ENCODE measurements around the gene ABCG1.

Gene ABCG1

DNA sequence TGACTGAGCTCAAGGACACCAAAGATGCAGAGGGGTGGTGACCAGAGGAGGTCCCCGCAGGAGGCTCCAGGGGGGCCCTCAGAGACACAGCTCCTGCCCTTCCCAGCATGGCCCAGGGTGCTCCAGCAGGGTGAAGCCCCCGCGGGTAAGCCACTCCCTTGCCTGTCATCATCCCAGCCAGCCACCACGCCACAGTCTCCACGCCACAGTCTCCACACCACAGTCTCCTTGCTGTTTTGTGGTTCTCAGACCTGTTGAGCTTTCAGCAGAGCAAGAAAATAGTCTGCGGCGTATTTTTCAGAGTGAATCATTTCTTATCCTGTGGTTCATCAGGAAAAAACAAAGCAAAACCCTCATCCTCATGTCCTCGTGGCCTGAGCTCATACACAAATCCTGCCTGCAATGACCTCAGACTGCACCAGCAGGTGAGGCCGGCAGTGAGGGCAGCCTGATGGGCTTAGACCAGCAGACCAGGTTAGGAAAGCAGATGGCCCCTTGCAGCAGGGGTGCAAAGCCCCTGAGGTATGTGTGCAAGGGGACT is 25.7 kb upstream of the ABCG1 start:
- Histone ChIP-seq H3K4me1 (ENCODE audit: control insufficient read depth, insufficient read depth, low read length) (no peaks in the 10 kb centered on the region), H3K27me3 (ENCODE audit: control insufficient read depth in 1 of 2, insufficient read depth in 2 of 2, low read length in 2 of 2) (peaks cover 3 to 4% of the 10 kb centered on the region in 2 donors), H3K27ac (ENCODE audit: low read length) (no peak overlapping the region), H3K9me3 (ENCODE audit: control insufficient read depth in 2 of 2, low read length in 2 of 2) (no peaks in the 10 kb centered on the region), H3K36me3 (ENCODE audit: control insufficient read depth in 2 of 2, insufficient read depth in 2 of 2, low read length in 2 of 2) (no peaks in the 10 kb centered on the region), H3K9ac (ENCODE audit: low read length in 2 of 2) (no peak overlapping the region), H3K4me3 (ENCODE audit: low read length in 2 of 2) (no peak overlapping the region)

DNA sequence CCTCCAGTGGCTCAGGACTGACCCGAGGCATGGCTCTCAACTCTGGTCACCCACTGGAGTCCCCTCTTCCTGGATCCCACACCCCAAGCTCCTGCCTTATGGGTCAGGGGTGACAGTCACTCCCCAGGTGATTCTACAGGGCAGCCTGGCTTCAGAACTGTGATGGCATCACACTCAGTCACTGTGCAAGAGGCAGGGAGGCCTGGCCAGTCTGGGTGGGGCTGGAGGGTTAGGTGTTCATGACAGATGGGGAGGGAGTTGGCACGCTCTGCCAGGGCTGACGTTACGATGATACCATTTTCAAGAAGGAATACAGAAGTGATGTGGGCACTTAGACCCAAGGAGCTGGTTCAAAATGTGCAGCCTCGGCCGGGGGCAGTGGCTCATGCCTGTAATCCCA is 25.2 kb upstream of the ABCG1 start:
- no peaks in the 10 kb centered on the region for H3K36me3 ChIP-seq (ENCODE audit: control insufficient read depth in 2 of 2, insufficient read depth in 2 of 2, low read length in 2 of 2)
- no peaks in the 10 kb centered on the region for H3K4me1 ChIP-seq (ENCODE audit: control insufficient read depth, insufficient read depth, low read length)
- no peak overlapping the region for H3K4me3 ChIP-seq (ENCODE audit: low read length in 2 of 2)
- no peaks in the 10 kb centered on the region for H3K9me3 ChIP-seq (ENCODE audit: control insufficient read depth in 2 of 2, low read length in 2 of 2)
- no peak overlapping the region for H3K9ac ChIP-seq (ENCODE audit: low read length in 2 of 2)
- peaks cover 3 to 4% of the 10 kb centered on the region in 2 donors for H3K27me3 ChIP-seq (ENCODE audit: control insufficient read depth in 1 of 2, insufficient read depth in 2 of 2, low read length in 2 of 2)
- no peak overlapping the region for H3K27ac ChIP-seq (ENCODE audit: low read length)

DNA sequence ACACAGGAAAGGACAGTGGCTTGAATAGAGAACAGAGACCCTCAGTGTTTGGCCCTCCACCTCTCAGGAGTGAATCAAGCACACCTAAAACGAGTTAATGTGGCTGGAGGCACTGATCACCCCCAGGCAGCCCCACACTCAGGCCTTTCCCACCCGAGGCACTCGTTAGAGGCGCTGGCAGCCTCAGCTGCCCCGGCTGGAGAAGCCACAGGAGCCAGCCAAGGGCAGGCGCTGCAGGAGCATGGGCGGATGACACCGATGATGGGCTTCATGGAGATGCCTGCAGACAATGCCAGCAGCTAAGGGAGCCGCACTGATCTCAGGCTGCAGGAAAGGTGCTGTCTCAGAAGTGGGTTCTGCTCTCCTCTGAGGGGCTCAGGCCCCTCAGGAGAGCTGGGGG is 24.1 kb upstream of the ABCG1 start:
- Histone ChIP-seq H3K4me3 (ENCODE audit: low read length in 2 of 2) (no peak overlapping the region), H3K27me3 (ENCODE audit: control insufficient read depth in 1 of 2, insufficient read depth in 2 of 2, low read length in 2 of 2) (peaks cover 3 to 4% of the 10 kb centered on the region in 2 donors), H3K9me3 (ENCODE audit: control insufficient read depth in 2 of 2, low read length in 2 of 2) (no peaks in the 10 kb centered on the region), H3K9ac (ENCODE audit: low read length in 2 of 2) (no peak overlapping the region), H3K27ac (ENCODE audit: low read length) (no peak overlapping the region), H3K36me3 (ENCODE audit: control insufficient read depth in 2 of 2, insufficient read depth in 2 of 2, low read length in 2 of 2) (no peaks in the 10 kb centered on the region), H3K4me1 (ENCODE audit: control insufficient read depth, insufficient read depth, low read length) (no peaks in the 10 kb centered on the region)

DNA sequence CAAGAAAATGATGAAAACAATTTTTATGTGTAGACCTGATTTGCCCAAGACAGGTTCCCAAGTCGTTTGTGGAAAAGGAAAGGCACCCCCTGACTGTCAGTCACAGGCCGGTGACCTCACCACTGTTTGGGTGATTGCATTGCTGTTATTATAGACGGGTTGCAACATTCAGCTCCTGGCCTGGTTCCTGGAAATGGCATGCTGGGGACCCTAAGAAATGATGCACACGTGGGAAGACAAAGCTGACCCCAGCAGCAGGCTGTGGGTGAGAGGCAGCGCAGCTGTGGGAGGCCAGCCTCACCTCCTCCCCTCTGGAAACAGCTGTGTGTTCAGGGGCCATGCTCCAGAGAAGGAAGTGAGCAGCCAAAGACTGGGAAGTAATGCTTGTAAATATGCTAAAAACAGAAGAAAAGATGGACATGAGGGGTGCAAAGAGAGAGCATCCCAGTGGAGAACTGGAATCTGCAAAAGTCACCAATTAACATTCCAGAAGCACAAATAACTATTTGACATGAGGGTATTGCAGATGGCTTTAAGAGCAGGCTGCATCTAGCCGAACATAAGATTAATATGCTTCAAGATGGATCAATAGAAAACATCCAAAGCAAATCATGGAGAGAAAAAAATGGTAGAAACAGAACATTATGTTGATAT is 23.4 kb upstream of the ABCG1 start:
- no peak overlapping the region for H3K9ac ChIP-seq (ENCODE audit: low read length in 2 of 2)
- no peaks in the 10 kb centered on the region for H3K4me1 ChIP-seq (ENCODE audit: control insufficient read depth, insufficient read depth, low read length)
- H3K27me3 ChIP-seq (ENCODE audit: control insufficient read depth in 1 of 2, insufficient read depth in 2 of 2, low read length in 2 of 2) = peaks cover 3 to 4% of the 10 kb centered on the region in 2 donors
- H3K27ac ChIP-seq (ENCODE audit: low read length) = no peak overlapping the region
- no peaks in the 10 kb centered on the region for H3K9me3 ChIP-seq (ENCODE audit: control insufficient read depth in 2 of 2, low read length in 2 of 2)
- H3K36me3 ChIP-seq (ENCODE audit: control insufficient read depth in 2 of 2, insufficient read depth in 2 of 2, low read length in 2 of 2) = no peaks in the 10 kb centered on the region
- H3K4me3 ChIP-seq (ENCODE audit: low read length in 2 of 2) = no peak overlapping the region

DNA sequence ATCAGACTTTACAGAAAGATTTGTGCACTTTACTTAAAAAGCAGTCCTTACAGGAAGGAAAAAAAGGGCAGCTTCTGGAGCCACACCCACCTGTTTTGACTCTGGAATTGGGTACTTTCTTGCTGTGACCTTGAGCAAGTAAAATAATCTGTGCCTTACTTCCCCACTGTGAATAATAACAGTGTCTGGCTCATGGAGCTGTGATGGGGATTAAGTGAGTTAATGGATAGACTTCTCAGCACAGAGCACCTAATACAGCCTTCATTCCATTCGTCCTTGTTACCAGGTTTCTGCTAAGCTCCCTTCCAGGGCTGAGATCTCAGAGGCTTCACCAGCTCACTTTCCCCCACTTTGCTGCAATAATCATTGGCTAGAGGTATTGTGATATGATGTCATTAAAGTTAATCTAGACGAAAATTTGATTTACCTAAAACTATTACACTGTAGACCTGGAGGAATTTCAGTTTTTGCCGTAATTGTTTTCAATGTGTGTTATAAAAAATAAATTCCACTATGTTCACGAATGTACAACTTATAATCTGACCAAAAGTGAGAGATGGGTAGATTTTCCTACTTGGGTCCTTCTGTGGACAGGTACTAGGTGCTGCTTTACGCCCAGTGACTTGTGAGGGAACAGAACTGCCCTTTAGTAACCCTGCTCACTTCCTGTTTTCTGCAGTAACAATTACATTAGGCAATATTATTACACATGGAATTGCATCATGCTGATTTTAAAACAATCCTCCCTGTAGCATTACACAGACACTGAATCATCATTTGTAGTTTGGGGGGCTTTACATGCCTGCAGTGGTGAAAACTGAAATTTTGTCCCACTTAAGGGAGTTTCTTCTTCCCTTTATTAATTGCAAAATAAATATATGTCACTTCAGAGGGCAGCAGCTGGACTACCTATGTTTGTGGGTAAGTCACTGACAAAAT is 19.7 kb upstream of the ABCG1 start:
- H3K36me3 ChIP-seq (ENCODE audit: control insufficient read depth in 2 of 2, insufficient read depth in 2 of 2, low read length in 2 of 2) = no peaks in the 10 kb centered on the region
- H3K27ac ChIP-seq (ENCODE audit: low read length) = no peak overlapping the region
- no peaks in the 10 kb centered on the region for H3K27me3 ChIP-seq (ENCODE audit: control insufficient read depth in 1 of 2, insufficient read depth in 2 of 2, low read length in 2 of 2)
- no peak overlapping the region for H3K9ac ChIP-seq (ENCODE audit: low read length in 2 of 2)
- no peak overlapping the region for H3K4me3 ChIP-seq (ENCODE audit: low read length in 2 of 2)
- no peaks in the 10 kb centered on the region for H3K4me1 ChIP-seq (ENCODE audit: control insufficient read depth, insufficient read depth, low read length)
- no peaks in the 10 kb centered on the region for H3K9me3 ChIP-seq (ENCODE audit: control insufficient read depth in 2 of 2, low read length in 2 of 2)

DNA sequence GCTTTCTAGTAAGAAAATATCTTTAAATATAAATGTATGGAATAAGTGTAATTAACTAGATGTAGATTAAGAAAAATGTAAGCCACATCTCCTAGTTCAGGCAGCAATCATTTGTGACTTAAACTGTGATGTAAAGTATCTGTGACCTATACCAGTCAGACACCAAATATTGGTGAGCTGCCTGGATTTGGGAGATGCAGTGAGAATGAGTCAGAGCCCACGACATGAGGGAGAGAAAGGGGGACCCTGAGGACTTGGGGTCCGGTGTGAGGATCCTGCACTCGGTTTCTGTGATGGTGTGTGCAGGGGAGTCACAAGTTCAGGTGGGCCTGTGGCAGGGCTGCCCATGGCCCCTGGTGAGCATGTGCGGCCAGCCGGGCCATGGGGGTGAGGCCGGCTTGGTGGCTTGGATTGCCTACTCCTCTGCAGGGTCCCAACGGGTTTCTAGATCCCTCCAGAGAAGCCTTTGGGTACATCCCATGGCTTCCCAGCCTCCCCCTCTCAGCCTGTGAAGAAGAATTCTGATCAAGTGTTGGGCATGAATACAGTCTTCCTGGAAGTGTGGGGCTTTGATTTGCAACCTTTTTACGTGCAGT is 19.0 kb upstream of the ABCG1 start:
- H3K4me1 ChIP-seq (ENCODE audit: control insufficient read depth, insufficient read depth, low read length) = no peaks in the 10 kb centered on the region
- no peak overlapping the region for H3K27ac ChIP-seq (ENCODE audit: low read length)
- H3K36me3 ChIP-seq (ENCODE audit: control insufficient read depth in 2 of 2, insufficient read depth in 2 of 2, low read length in 2 of 2) = no peaks in the 10 kb centered on the region
- H3K27me3 ChIP-seq (ENCODE audit: control insufficient read depth in 1 of 2, insufficient read depth in 2 of 2, low read length in 2 of 2) = no peaks in the 10 kb centered on the region
- H3K9ac ChIP-seq (ENCODE audit: low read length in 2 of 2) = no peak overlapping the region
- peaks cover 0 to 1% of the 10 kb centered on the region in 2 donors for H3K9me3 ChIP-seq (ENCODE audit: control insufficient read depth in 2 of 2, low read length in 2 of 2)
- no peak overlapping the region for H3K4me3 ChIP-seq (ENCODE audit: low read length in 2 of 2)

DNA sequence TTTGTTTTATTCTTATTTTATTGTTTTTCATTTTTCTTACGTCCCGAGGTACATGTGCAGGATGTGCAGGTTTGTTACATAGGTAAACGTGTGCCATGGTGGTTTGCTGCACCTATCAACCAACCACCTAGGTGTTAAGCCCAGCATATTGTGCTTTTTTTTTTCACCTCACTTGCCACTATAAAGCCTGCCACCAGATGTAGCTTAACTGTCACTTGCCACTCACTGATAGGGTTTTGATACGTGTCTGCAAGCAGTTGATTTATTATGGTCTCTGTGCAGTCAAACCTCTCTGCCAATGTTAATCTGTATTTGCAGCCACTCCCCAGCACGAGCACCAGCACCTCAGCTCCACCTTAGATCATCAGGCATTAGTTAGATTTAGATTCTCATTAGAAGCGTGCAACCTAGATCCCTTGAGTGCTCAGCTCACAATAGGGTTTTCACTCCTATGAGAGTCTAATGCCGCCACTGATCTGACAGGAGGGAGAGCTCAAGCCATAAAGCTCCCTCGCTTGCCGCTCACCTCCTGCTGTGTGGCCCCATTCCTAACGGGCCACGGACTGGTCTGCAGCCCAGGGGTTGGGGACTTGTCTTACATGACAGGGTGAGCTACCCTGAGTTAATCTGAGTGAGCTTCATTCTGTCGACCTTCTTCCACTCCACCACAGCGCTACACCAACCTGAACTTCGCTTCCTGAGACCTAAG is 17.9 kb upstream of the ABCG1 start:
- Histone ChIP-seq H3K4me3 (ENCODE audit: low read length in 2 of 2) (no peak overlapping the region), H3K27me3 (ENCODE audit: control insufficient read depth in 1 of 2, insufficient read depth in 2 of 2, low read length in 2 of 2) (no peaks in the 10 kb centered on the region), H3K27ac (ENCODE audit: low read length) (no peak overlapping the region), H3K36me3 (ENCODE audit: control insufficient read depth in 2 of 2, insufficient read depth in 2 of 2, low read length in 2 of 2) (no peaks in the 10 kb centered on the region), H3K9ac (ENCODE audit: low read length in 2 of 2) (no peak overlapping the region), H3K9me3 (ENCODE audit: control insufficient read depth in 2 of 2, low read length in 2 of 2) (peaks cover 0 to 2% of the 10 kb centered on the region in 2 donors), H3K4me1 (ENCODE audit: control insufficient read depth, insufficient read depth, low read length) (no peaks in the 10 kb centered on the region)

DNA sequence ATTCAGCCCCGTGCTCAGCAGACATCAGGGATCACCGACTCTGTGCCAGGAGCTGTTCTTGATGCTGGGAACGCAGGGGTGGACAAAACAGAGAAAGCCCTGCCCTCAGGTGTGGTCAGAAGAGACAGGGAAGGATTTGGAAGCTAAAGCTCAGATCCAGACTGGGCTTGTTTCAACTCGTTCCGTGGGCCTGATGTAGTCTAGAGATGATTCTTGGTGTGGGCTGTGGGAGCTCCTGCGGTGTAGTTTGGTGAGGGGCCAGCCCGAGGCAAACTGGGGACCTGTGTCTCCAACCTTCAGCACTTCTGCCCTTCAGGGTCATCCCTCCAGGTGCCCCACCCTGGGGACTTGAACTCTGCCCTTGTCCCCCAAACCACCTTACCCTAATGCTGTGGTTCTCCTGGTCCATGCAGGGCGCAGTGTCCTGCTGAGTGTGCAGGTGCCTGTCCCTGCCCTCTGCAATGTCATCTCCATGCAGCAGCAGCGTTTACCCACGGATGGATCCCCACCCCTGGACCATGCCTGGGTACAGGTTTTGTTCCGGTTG is 17.3 kb upstream of the ABCG1 start:
- Histone ChIP-seq H3K27me3 (ENCODE audit: control insufficient read depth in 1 of 2, insufficient read depth in 2 of 2, low read length in 2 of 2) (no peaks in the 10 kb centered on the region), H3K27ac (ENCODE audit: low read length) (no peak overlapping the region), H3K36me3 (ENCODE audit: control insufficient read depth in 2 of 2, insufficient read depth in 2 of 2, low read length in 2 of 2) (no peaks in the 10 kb centered on the region), H3K4me3 (ENCODE audit: low read length in 2 of 2) (no peak overlapping the region), H3K4me1 (ENCODE audit: control insufficient read depth, insufficient read depth, low read length) (no peaks in the 10 kb centered on the region), H3K9ac (ENCODE audit: low read length in 2 of 2) (no peak overlapping the region), H3K9me3 (ENCODE audit: control insufficient read depth in 2 of 2, low read length in 2 of 2) (peaks cover 0 to 2% of the 10 kb centered on the region in 2 donors)

DNA sequence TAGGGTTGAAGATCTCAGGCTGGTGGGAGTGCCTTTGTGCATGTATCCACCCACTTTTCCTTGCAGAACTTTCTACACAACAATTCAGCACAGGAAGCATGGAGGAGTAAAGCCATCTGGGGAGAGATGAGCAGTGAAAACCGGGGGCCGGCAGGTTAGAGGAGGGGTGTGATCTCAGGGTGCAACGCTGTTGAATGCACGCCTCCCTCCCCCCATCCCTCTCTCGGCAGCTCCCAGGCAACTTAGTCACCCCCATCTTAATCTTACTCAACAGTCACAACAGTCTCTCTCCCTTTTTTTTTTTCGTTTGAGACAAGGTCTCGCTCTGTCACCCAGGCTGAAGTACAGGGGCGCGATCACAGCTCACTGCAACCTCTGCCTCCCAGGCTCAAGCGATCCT is 16.6 kb upstream of the ABCG1 start:
- Histone ChIP-seq H3K27ac (ENCODE audit: low read length) (no peak overlapping the region), H3K9ac (ENCODE audit: low read length in 2 of 2) (no peak overlapping the region), H3K4me3 (ENCODE audit: low read length in 2 of 2) (no peak overlapping the region), H3K27me3 (ENCODE audit: control insufficient read depth in 1 of 2, insufficient read depth in 2 of 2, low read length in 2 of 2) (no peaks in the 10 kb centered on the region), H3K4me1 (ENCODE audit: control insufficient read depth, insufficient read depth, low read length) (no peaks in the 10 kb centered on the region), H3K9me3 (ENCODE audit: control insufficient read depth in 2 of 2, low read length in 2 of 2) (peaks cover 0 to 2% of the 10 kb centered on the region in 2 donors), H3K36me3 (ENCODE audit: control insufficient read depth in 2 of 2, insufficient read depth in 2 of 2, low read length in 2 of 2) (no peaks in the 10 kb centered on the region)

DNA sequence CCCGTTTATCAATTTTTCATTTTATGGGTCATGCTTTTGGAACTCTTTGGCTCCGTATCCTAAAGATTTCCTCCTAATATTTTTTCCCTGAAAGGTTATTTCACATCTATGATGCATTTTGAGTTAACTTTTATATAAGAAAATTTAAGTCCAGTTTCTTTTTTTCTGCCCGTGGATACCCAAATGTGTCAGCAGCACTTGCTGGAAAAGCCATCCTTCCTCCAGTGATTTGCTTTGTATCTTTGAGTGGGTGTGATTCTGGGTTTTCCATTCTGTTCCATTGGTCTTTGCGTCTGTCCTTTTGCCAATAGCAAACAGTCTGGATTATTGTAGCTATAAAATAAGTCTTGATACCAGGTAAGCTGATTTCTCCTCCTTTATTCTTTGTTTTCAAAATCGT is 15.6 kb upstream of the ABCG1 start:
- Histone ChIP-seq H3K27ac (ENCODE audit: low read length) (no peak overlapping the region), H3K4me1 (ENCODE audit: control insufficient read depth, insufficient read depth, low read length) (no peaks in the 10 kb centered on the region), H3K27me3 (ENCODE audit: control insufficient read depth in 1 of 2, insufficient read depth in 2 of 2, low read length in 2 of 2) (no peaks in the 10 kb centered on the region), H3K9me3 (ENCODE audit: control insufficient read depth in 2 of 2, low read length in 2 of 2) (peaks cover 0 to 2% of the 10 kb centered on the region in 2 donors), H3K4me3 (ENCODE audit: low read length in 2 of 2) (no peak overlapping the region), H3K9ac (ENCODE audit: low read length in 2 of 2) (no peak overlapping the region), H3K36me3 (ENCODE audit: control insufficient read depth in 2 of 2, insufficient read depth in 2 of 2, low read length in 2 of 2) (no peaks in the 10 kb centered on the region)
